ENCODE results near the gene CDK15.

The CDK15 gene

GRCh38 chr2:201790989-201791388 is 15.3 kb upstream of the CDK15 start:
- no peaks in the 10 kb centered on the region for H3K36me3 ChIP-seq (ENCODE audit: low read length)
- H4K20me1 ChIP-seq (ENCODE audit: low read depth, low read length) = no peaks in the 10 kb centered on the region
- H3K79me2 ChIP-seq (ENCODE audit: insufficient read depth, low read length) = no peaks in the 10 kb centered on the region
- H3K27me3 ChIP-seq (ENCODE audit: low read length) = no peaks in the 10 kb centered on the region
- no peak overlapping the region for H3K4me3 ChIP-seq (ENCODE audit: insufficient read depth, low read length, poor library complexity, severe bottlenecking)
- no peak overlapping the region for H3K4me2 ChIP-seq (ENCODE audit: low read depth, low read length, poor library complexity, severe bottlenecking)
- no peak for TF ChIP-seq CTCF (IDR thresholded peaks at IDR 0.05; ENCODE audit: insufficient read depth, low read length, poor library complexity, severe bottlenecking)
- no peak for TF ChIP-seq EZH2phosphoT487 (conservative IDR thresholded peaks at IDR 0.05; ENCODE audit: low read length)
- H3K27ac ChIP-seq (ENCODE audit: low read depth, low read length) = no peak overlapping the region
- no peaks in the 10 kb centered on the region for H3K9me2 ChIP-seq (replicated peaks; ENCODE audit: insufficient read depth, low read length)
- H3K9me3 ChIP-seq (ENCODE audit: insufficient read depth, low read length) = no peaks in the 10 kb centered on the region
- no peak overlapping the region for H2AFZ ChIP-seq (ENCODE audit: low read depth, low read length, severe bottlenecking)
- no peaks in the 10 kb centered on the region for H3F3A ChIP-seq (ENCODE audit: insufficient read depth)
- H3K9ac ChIP-seq (ENCODE audit: low read length) = no peak overlapping the region

- Histone ChIP-seq H3K27me3 (ENCODE audit: low read length) (no peaks in the 10 kb centered on the region), H3K9me2 (replicated peaks; ENCODE audit: insufficient read depth, low read length) (no peaks in the 10 kb centered on the region), H3K4me2 (ENCODE audit: low read depth, low read length, poor library complexity, severe bottlenecking) (no peak overlapping the region), H4K20me1 (ENCODE audit: low read depth, low read length) (no peaks in the 10 kb centered on the region), H3K79me2 (ENCODE audit: insufficient read depth, low read length) (no peaks in the 10 kb centered on the region), H3F3A (ENCODE audit: insufficient read depth) (no peaks in the 10 kb centered on the region), H3K4me3 (ENCODE audit: insufficient read depth, low read length, poor library complexity, severe bottlenecking) (no peak overlapping the region), H3K9me3 (ENCODE audit: insufficient read depth, low read length) (no peaks in the 10 kb centered on the region), H3K36me3 (ENCODE audit: low read length) (no peaks in the 10 kb centered on the region), H2AFZ (ENCODE audit: low read depth, low read length, severe bottlenecking) (no peak overlapping the region), H3K9ac (ENCODE audit: low read length) (no peak overlapping the region), H3K27ac (ENCODE audit: low read depth, low read length) (no peak overlapping the region)
- TF ChIP-seq EZH2phosphoT487 (conservative IDR thresholded peaks at IDR 0.05; ENCODE audit: low read length) = no peak
- TF ChIP-seq CTCF (IDR thresholded peaks at IDR 0.05; ENCODE audit: insufficient read depth, low read length, poor library complexity, severe bottlenecking) = no peak
Observed at GRCh38 chr2:201793631-201794030, 12.7 kb upstream of the CDK15 start.

GRCh38 chr2:201794294-201794693 is 12.0 kb upstream of the CDK15 start:
- Histone ChIP-seq H3K36me3 (ENCODE audit: low read length) (no peaks in the 10 kb centered on the region), H3K9me3 (ENCODE audit: insufficient read depth, low read length) (no peaks in the 10 kb centered on the region), H3K4me2 (ENCODE audit: low read depth, low read length, poor library complexity, severe bottlenecking) (no peak overlapping the region), H3K27ac (ENCODE audit: low read depth, low read length) (no peak overlapping the region), H3K9ac (ENCODE audit: low read length) (no peak overlapping the region), H3K27me3 (ENCODE audit: low read length) (no peaks in the 10 kb centered on the region), H3K9me2 (replicated peaks; ENCODE audit: insufficient read depth, low read length) (no peaks in the 10 kb centered on the region), H2AFZ (ENCODE audit: low read depth, low read length, severe bottlenecking) (no peak overlapping the region), H4K20me1 (ENCODE audit: low read depth, low read length) (no peaks in the 10 kb centered on the region), H3K4me3 (ENCODE audit: insufficient read depth, low read length, poor library complexity, severe bottlenecking) (no peak overlapping the region), H3F3A (ENCODE audit: insufficient read depth) (no peaks in the 10 kb centered on the region), H3K79me2 (ENCODE audit: insufficient read depth, low read length) (no peaks in the 10 kb centered on the region)
- TF ChIP-seq CTCF (IDR thresholded peaks at IDR 0.05; ENCODE audit: insufficient read depth, low read length, poor library complexity, severe bottlenecking) (no peak), EZH2phosphoT487 (conservative IDR thresholded peaks at IDR 0.05; ENCODE audit: low read length) (no peak)

All from SU-DHL-6 (cell line).